GM23248 (cell line): ENCODE results near the gene GABRR2. TPM values are rescaled to one million over a fixed set of nuclear protein-coding genes. Genes with fewer than 3 reads are reported as not detected.

Source experiments
- DNase-seq: peaks from one replicate; pipeline ENCODE4 v3.0.0-alpha.2; 2015
- H2AFZ ChIP-seq: fragments of 200-600 bp; sonication (generic); 2 replicates; pipeline ENCODE4 v1.6.1; 2016; ENCODE audit warnings: antibody characterized with exemption
- H3F3A ChIP-seq: fragments of 200-600 bp; sonication (generic); 2 replicates; pipeline ENCODE4 v1.6.1; 2016; ENCODE audit warnings: mild to moderate bottlenecking, antibody characterized with exemption, mixed run types; ENCODE audit not compliant: insufficient read depth
- H3K27ac ChIP-seq: fragments of 200-600 bp; sonication (generic); 2 replicates; pipeline ENCODE4 v1.5.1; 2016; ENCODE audit warnings: mild to moderate bottlenecking
- H3K27me3 ChIP-seq: fragments of 200-600 bp; sonication (generic); replicated peaks from 2 replicates; pipeline ENCODE4 v1.6.1; 2016; ENCODE audit warnings: mild to moderate bottlenecking; ENCODE audit not compliant: insufficient read depth
- H3K36me3 ChIP-seq: fragments of 200-600 bp; sonication (generic); 2 replicates; pipeline ENCODE4 v1.6.1; 2016; ENCODE audit warnings: low read depth, mild to moderate bottlenecking
- H3K4me1 ChIP-seq: fragments of 200-600 bp; sonication (generic); 2 replicates; pipeline ENCODE4 v1.6.1; 2016; ENCODE audit warnings: mild to moderate bottlenecking; ENCODE audit not compliant: insufficient read depth
- H3K4me2 ChIP-seq: fragments of 200-600 bp; sonication (generic); one replicate; pipeline ENCODE4 v1.6.1; 2016; ENCODE audit warnings: mild to moderate bottlenecking; ENCODE audit not compliant: unreplicated experiment
- H3K4me3 ChIP-seq: fragments of 200-600 bp; sonication (generic); 2 replicates; pipeline ENCODE4 v1.5.1; 2016; ENCODE audit warnings: mild to moderate bottlenecking
- H3K79me2 ChIP-seq: fragments of 200-600 bp; sonication (generic); 2 replicates; pipeline ENCODE4 v1.6.1; 2016; ENCODE audit warnings: mild to moderate bottlenecking; ENCODE audit not compliant: insufficient read depth
- H3K9ac ChIP-seq: fragments of 200-600 bp; sonication (generic); 2 replicates; pipeline ENCODE4 v1.6.1; 2016; ENCODE audit warnings: mild to moderate bottlenecking
- H3K9me2 ChIP-seq: fragments of 200-600 bp; sonication (generic); 2 replicates; pipeline ENCODE4 v1.6.1; 2016; ENCODE audit warnings: mixed run types, mild to moderate bottlenecking, moderate library complexity; ENCODE audit not compliant: insufficient read depth
- H3K9me3 ChIP-seq: fragments of 200-600 bp; sonication (generic); one replicate; pipeline ENCODE4 v1.6.1; 2017; ENCODE audit warnings: low read depth
- H4K20me1 ChIP-seq: fragments of 200-600 bp; sonication (generic); 2 replicates; pipeline ENCODE4 v1.6.0; 2016; ENCODE audit not compliant: insufficient read depth
- EZH2 ChIP-seq: fragments of 200-600 bp; sonication (generic); IDR thresholded peaks from 2 replicates; pipeline ENCODE4 v1.6.1; 2018; ENCODE audit warnings: antibody characterized with exemption, mild to moderate bottlenecking; ENCODE audit not compliant: insufficient read depth, poor library complexity, severe bottlenecking
- EZH2phosphoT487 ChIP-seq: fragments of 200-600 bp; sonication (generic); IDR thresholded peaks from 2 replicates; pipeline ENCODE4 v1.6.1; 2018; ENCODE audit warnings: antibody characterized with exemption, moderate library complexity, mild to moderate bottlenecking, low read depth; ENCODE audit not compliant: insufficient read depth
- WGBS, 2 experiments: methylation state at CpG; one replicate each; pipeline ENCODE4 v1.1.6; 2015 to 2017; ENCODE audit warnings: low lambda C conversion rate in 2 of 2, low coverage in 1 of 2; ENCODE audit errors: missing lambda C conversion rate in 2 of 2; 5-methylcytosine and 5-hydroxymethylcytosine counted together
- in situ Hi-C: fragments of 300-500 bp; cut with MboI; formaldehyde crosslinking; loops from 2 replicates; pipeline ENCODE4 v1.15.0; 2020
- polyA plus RNA-seq: library from polyadenylated mRNA; unstranded; fragments of >200 nt; fragmentation: Nextera tagmentation; extraction: Ambion mirVana; gene quantifications from 2 replicates; pipeline ENCODE4 v1.2.1, GENCODE V29; 2016
- total RNA-seq: library from RNA; depleted of rRNA; stranded (reverse); fragments of >200 nt; shearing (Covaris generic); gene quantifications from 2 replicates; pipeline ENCODE4 v1.2.3, GENCODE V29; 2014

GABRR2 gene
- total and polyA plus RNA-seq, 2 experiments from 2014 or later: not detected

GRCh38 chr6:89284963-89285735 lies 29.9 kb downstream of the GABRR2 start:
- no peak overlapping the region for H2AFZ ChIP-seq
- no peaks in the 10 kb centered on the region for H3K9me2 ChIP-seq
- no peaks in the 10 kb centered on the region for H3K79me2 ChIP-seq
- no peaks in the 10 kb centered on the region for H3F3A ChIP-seq
- no peak overlapping the region for H3K4me2 ChIP-seq
- no peak overlapping the region for H3K9ac ChIP-seq
- peaks cover 20% of the 10 kb centered on the region; the same call in 1 of the 2 replicates for H3K27me3 ChIP-seq
- H3K36me3 ChIP-seq: no peaks in the 10 kb centered on the region
- no peaks in the 10 kb centered on the region for H4K20me1 ChIP-seq
- no peak for DNase-seq
- H3K4me1 ChIP-seq: no peaks in the 10 kb centered on the region
- in situ Hi-C loops: no loop called here
- no peaks in the 10 kb centered on the region for H3K9me3 ChIP-seq
- 80% methylated on average over 14 to 15 of the region's 15 CpGs for WGBS, 2 experiments
- no peak overlapping the region for H3K27ac ChIP-seq
- no peak for TF ChIP-seq EZH2
- no peak overlapping the region for H3K4me3 ChIP-seq

DNA sequence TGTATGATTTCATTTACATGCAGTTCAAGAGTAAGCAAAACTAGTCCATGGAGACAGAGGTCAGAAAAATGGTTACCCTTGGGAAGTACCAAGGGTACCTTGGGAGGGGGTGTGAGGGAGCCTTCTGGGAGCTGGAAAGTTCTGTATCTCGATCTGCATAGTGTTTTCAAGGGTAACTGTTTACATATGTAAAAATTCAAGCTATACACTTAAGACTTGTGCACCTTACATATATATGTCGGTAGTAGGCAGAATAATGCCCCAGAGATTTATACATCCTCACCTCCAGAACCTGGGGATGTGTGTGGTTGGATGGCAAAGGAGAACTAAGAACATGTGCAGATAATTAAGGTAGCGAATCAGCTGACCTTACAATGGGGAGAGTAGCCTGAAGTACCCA lies 31.0 kb downstream of the GABRR2 start:
- Histone ChIP-seq H3K27ac (no peak overlapping the region), H3K4me2 (no peak overlapping the region), H3K9ac (no peak overlapping the region), H3K79me2 (no peaks in the 10 kb centered on the region), H3K9me3 (no peaks in the 10 kb centered on the region), H3K4me1 (no peaks in the 10 kb centered on the region), H4K20me1 (no peaks in the 10 kb centered on the region), H3K9me2 (no peaks in the 10 kb centered on the region), H3K27me3 (peaks cover 19% of the 10 kb centered on the region; the same call in 1 of the 2 replicates), H3F3A (no peaks in the 10 kb centered on the region), H3K4me3 (no peak overlapping the region), H2AFZ (no peak overlapping the region), H3K36me3 (no peaks in the 10 kb centered on the region)
- WGBS, 2 experiments: 54 to 55% methylated on average over 3 of the region's 3 CpGs
- DNase-seq: no peak
- no peak for TF ChIP-seq EZH2
- TF ChIP-seq EZH2phosphoT487: no peak
- in situ Hi-C loops: no loop called here

DNA sequence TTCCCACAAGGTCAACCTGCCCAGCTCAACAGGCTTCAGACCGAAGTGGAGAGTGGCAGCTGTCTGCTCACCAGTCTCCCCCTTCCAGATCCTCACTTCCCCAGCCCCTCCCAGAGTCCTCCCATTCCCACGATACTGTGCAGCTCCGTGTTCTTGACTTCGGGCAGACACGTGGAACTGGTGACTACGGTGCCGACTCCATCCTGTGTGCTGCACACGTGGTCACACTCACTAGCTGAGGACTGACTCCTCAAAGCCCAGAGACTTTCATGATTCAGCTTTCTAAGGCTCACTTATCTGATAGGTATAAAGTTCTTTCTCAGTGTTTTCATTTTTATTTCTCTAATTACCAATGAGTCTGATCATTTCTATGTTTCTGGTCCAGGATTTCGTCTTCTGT lies 32.4 kb downstream of the GABRR2 start:
- H3K4me2 ChIP-seq: no peak overlapping the region
- H3K79me2 ChIP-seq: no peaks in the 10 kb centered on the region
- H4K20me1 ChIP-seq: no peaks in the 10 kb centered on the region
- H3K4me1 ChIP-seq: no peaks in the 10 kb centered on the region
- 73 to 75% methylated on average over 9 of the region's 9 CpGs for WGBS, 2 experiments
- no peak overlapping the region for H3K9ac ChIP-seq
- TF ChIP-seq EZH2phosphoT487 (no peak), EZH2 (no peak)
- no peaks in the 10 kb centered on the region for H3K9me3 ChIP-seq
- peaks cover 12% of the 10 kb centered on the region; the same call in 1 of the 2 replicates for H3K27me3 ChIP-seq
- H3K4me3 ChIP-seq: no peak overlapping the region
- no peaks in the 10 kb centered on the region for H3K36me3 ChIP-seq
- no peaks in the 10 kb centered on the region for H3K9me2 ChIP-seq
- no peaks in the 10 kb centered on the region for H3F3A ChIP-seq
- H2AFZ ChIP-seq: no peak overlapping the region
- in situ Hi-C loops: no loop called here
- H3K27ac ChIP-seq: no peak overlapping the region
- DNase-seq: no peak

DNA sequence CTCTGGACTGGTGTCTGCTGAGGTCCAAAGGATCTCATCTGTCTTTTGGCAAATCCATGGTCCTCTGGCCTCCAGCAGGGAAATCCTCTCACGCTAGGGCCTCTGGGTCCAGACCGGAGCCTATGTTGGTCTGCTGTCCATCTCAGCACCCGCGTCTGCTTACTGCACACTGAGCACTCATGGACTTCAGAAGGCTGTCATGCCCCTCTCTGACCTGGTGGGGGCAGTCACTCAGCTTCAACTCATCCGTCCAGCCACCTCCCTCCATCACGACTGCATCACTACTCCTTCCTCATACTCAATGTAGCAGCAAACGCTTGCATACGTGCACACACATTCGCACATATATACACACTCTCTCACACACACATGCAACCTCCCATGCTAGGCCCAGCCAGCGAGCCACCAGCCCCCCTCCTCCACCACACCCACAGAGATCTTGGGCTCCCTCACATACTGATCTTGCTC lies 33.3 kb downstream of the GABRR2 start:
- peaks cover 12% of the 10 kb centered on the region; the same call in 1 of the 2 replicates for H3K27me3 ChIP-seq
- H4K20me1 ChIP-seq: no peaks in the 10 kb centered on the region
- peak; percentile 51 for DNase-seq
- in situ Hi-C loops: no loop called here
- H3K4me2 ChIP-seq: no peak overlapping the region
- H3K9ac ChIP-seq: no peak overlapping the region
- H3K4me3 ChIP-seq: no peak overlapping the region
- no peaks in the 10 kb centered on the region for H3F3A ChIP-seq
- no peak for TF ChIP-seq EZH2phosphoT487
- no peak for TF ChIP-seq EZH2
- H3K4me1 ChIP-seq: no peaks in the 10 kb centered on the region
- H3K79me2 ChIP-seq: no peaks in the 10 kb centered on the region
- no peaks in the 10 kb centered on the region for H3K9me2 ChIP-seq
- H3K9me3 ChIP-seq: no peaks in the 10 kb centered on the region
- H3K36me3 ChIP-seq: no peaks in the 10 kb centered on the region
- H2AFZ ChIP-seq: no peak overlapping the region
- 60 to 63% methylated on average over 10 of the region's 10 CpGs for WGBS, 2 experiments
- no peak overlapping the region for H3K27ac ChIP-seq
